Measurements from ENCODE around the gene ZNF280C. TPM values are rescaled to one million over a fixed set of nuclear protein-coding genes. Genes with fewer than 3 reads are reported as not detected.
A peak's percentile ranks its signal among the peaks of the same experiment; 100 is the strongest.

Gene ZNF280C
- total and polyA plus RNA-seq, 2 of the 13 experiments (the other 11 are each of a cell fraction or from before 2014, with no cell fraction given) = 3.0 to 3.3 TPM

DNA sequence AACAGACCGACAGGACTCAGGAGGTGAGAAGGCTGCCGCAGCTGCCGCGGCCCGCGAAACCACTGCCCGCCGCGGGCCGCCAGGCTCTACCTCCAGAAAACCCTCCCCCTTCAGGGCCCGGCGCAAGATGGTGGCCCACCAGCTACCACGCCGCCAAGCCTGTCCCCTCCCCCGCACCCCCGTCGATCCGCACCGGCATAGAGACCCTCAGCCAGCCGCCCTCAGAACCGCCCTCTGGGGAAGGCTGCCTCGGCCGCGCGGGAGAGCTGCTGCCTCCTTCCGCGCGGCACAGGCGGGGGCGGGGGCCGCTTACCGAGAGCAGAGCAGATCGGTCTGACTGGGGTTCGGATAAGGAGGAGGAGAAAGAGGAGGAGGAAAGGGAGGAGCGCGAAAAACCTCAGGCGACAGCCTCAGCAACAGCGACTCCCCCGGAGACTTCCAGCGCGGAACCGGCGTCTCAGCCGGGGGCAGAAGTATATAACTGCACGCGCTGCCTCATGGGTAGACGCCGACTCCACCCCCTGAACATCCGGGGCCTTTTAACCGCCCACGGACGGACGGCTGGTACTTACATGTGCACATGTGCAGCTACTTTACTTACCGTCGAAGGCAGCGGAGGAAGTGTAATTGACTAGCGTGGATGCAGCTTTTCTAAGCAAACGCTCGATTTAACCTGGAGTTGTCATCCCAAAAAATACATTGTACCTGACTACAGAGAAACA, at the start of gene ZNF280C (continued):
- TF ChIP-seq RXRB (CRISPR knock-in tag; IDR thresholded peaks at IDR 0.05; ENCODE audit: borderline replicate concordance) (0 out of 2 replicates have a peak, but pooled peaks have one; percentile 30), ZFY (CRISPR knock-in tag; IDR thresholded peaks at IDR 0.05) (peak; percentile 52; the same call in 1 of the 2 replicates), HHEX (CRISPR knock-in tag; IDR thresholded peaks at IDR 0.05) (no peak), NFIB (CRISPR knock-in tag; IDR thresholded peaks at IDR 0.05; ENCODE audit: borderline replicate concordance) (no peak), RCOR2 (CRISPR knock-in tag; IDR thresholded peaks at IDR 0.05) (0 out of 2 replicates have a peak, but pooled peaks have one; percentile 31), ZFAT (CRISPR knock-in tag; conservative IDR thresholded peaks at IDR 0.05) (0 out of 2 replicates have a peak, but pooled peaks have one; percentile 44), ZNF776 (CRISPR knock-in tag; IDR thresholded peaks at IDR 0.05) (no peak), TARDBP (CRISPR knock-in tag; IDR thresholded peaks at IDR 0.05) (0 out of 2 replicates have a peak, but pooled peaks have one; percentile 18), PHF20 (CRISPR knock-in tag; IDR thresholded peaks at IDR 0.05) (peak; percentile 57), MXD4 (CRISPR knock-in tag; IDR thresholded peaks at IDR 0.05) (peak; percentile 24; the same call in 1 of the 2 replicates), MATR3 (CRISPR knock-in tag; IDR thresholded peaks at IDR 0.05) (no peak), PCBP1 (IDR thresholded peaks at IDR 0.05; ENCODE audit: borderline replicate concordance, low read depth, low read length) (no peak), KLF11 (CRISPR knock-in tag; IDR thresholded peaks at IDR 0.05) (0 out of 2 replicates have a peak, but pooled peaks have one; percentile 47), DNMT1 (CRISPR knock-in tag; IDR thresholded peaks at IDR 0.05) (no peak), TSC22D2 (CRISPR knock-in tag; IDR thresholded peaks at IDR 0.05; ENCODE audit: borderline replicate concordance) (no peak), ZMYM4 (CRISPR knock-in tag; IDR thresholded peaks at IDR 0.05) (peak; percentile 98), HOXA3 (CRISPR knock-in tag; IDR thresholded peaks at IDR 0.05) (peak; percentile 71)
- TF ChIP-seq, protein P1, sequence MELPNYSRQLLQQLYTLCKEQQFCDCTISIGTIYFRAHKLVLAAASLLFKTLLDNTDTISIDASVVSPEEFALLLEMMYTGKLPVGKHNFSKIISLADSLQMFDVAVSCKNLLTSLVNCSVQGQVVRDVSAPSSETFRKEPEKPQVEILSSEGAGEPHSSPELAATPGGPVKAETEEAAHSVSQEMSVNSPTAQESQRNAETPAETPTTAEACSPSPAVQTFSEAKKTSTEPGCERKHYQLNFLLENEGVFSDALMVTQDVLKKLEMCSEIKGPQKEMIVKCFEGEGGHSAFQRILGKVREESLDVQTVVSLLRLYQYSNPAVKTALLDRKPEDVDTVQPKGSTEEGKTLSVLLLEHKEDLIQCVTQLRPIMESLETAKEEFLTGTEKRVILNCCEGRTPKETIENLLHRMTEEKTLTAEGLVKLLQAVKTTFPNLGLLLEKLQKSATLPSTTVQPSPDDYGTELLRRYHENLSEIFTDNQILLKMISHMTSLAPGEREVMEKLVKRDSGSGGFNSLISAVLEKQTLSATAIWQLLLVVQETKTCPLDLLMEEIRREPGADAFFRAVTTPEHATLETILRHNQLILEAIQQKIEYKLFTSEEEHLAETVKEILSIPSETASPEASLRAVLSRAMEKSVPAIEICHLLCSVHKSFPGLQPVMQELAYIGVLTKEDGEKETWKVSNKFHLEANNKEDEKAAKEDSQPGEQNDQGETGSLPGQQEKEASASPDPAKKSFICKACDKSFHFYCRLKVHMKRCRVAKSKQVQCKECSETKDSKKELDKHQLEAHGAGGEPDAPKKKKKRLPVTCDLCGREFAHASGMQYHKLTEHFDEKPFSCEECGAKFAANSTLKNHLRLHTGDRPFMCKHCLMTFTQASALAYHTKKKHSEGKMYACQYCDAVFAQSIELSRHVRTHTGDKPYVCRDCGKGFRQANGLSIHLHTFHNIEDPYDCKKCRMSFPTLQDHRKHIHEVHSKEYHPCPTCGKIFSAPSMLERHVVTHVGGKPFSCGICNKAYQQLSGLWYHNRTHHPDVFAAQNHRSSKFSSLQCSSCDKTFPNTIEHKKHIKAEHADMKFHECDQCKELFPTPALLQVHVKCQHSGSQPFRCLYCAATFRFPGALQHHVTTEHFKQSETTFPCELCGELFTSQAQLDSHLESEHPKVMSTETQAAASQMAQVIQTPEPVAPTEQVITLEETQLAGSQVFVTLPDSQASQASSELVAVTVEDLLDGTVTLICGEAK (IDR thresholded peaks at IDR 0.05) = no peak
- TF ChIP-seq, protein P1 (CRISPR knock-in tag; IDR thresholded peaks at IDR 0.05) = no peak
- TF ChIP-seq, protein P2, sequence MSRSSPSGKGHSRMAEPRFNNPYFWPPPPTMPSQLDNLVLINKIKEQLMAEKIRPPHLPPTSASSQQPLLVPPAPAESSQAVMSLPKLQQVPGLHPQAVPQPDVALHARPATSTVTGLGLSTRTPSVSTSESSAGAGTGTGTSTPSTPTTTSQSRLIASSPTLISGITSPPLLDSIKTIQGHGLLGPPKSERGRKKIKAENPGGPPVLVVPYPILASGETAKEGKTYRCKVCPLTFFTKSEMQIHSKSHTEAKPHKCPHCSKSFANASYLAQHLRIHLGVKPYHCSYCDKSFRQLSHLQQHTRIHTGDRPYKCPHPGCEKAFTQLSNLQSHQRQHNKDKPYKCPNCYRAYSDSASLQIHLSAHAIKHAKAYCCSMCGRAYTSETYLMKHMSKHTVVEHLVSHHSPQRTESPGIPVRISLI (CRISPR knock-in tag; IDR thresholded peaks at IDR 0.05; ENCODE audit: borderline replicate concordance) = no peak
- TF ChIP-seq, protein P3, sequence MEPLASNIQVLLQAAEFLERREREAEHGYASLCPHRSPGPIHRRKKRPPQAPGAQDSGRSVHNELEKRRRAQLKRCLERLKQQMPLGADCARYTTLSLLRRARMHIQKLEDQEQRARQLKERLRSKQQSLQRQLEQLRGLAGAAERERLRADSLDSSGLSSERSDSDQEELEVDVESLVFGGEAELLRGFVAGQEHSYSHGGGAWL (CRISPR knock-in tag; IDR thresholded peaks at IDR 0.05) = peak; percentile 71
